ENCODE data around the gene VPS9D1.

- TF ChIP-seq, protein P1, sequence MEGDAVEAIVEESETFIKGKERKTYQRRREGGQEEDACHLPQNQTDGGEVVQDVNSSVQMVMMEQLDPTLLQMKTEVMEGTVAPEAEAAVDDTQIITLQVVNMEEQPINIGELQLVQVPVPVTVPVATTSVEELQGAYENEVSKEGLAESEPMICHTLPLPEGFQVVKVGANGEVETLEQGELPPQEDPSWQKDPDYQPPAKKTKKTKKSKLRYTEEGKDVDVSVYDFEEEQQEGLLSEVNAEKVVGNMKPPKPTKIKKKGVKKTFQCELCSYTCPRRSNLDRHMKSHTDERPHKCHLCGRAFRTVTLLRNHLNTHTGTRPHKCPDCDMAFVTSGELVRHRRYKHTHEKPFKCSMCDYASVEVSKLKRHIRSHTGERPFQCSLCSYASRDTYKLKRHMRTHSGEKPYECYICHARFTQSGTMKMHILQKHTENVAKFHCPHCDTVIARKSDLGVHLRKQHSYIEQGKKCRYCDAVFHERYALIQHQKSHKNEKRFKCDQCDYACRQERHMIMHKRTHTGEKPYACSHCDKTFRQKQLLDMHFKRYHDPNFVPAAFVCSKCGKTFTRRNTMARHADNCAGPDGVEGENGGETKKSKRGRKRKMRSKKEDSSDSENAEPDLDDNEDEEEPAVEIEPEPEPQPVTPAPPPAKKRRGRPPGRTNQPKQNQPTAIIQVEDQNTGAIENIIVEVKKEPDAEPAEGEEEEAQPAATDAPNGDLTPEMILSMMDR (IDR thresholded peaks at IDR 0.05) = no peak
- no peak for TF ChIP-seq POLR2A (IDR thresholded peaks at IDR 0.05)
These were observed 50.9 kb downstream of the VPS9D1 start for GRCh38 chr16:89669755-89670154.
